DMS 273 (cell line): ENCODE measurements around the gene PDE6A.

Experiments used
- DNase-seq: peaks from one replicate; lab custom pipeline; 2025; ENCODE audit not compliant: unreplicated experiment; lab: John Stamatoyannopoulos, UW

PDE6A gene

DNA sequence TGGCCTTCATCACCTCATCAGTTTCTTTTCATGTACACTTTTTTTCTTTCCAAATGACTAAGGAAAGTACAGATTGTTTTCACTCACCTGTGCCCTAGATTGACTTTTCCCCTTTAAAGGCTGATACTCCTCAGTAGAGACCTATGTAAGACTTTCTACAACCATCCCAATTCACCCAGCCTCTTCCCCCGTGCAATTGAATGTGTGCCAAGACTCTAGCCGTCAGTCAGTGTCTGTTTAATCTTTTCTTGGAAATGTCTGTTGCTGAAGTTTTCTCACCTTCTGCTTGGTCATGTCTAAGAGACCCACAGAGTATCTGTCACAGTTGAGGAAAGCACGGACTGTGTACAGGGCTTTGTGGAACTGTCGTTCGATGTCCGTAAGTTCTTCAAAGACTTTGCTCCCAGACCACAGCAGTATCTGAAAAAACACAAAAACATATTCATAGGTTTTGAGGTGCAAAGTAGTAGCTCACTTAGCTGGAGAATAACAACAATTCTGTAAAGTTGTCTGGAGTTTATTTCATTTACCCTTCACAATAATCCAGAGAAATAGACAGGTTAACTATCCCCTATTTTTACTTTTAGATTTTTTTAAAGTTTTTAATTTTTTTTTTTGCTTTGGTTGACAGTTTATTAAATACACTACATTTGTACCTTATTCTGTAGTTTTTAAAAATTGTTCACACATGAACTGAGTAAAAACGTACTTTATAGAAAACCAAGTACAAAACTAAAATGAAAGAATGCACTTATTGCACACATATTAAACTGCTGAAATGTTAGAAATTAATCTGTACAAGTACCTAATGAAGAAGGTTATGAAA is 13.6 kb downstream of the PDE6A start:
- no peak for DNase-seq

DNA sequence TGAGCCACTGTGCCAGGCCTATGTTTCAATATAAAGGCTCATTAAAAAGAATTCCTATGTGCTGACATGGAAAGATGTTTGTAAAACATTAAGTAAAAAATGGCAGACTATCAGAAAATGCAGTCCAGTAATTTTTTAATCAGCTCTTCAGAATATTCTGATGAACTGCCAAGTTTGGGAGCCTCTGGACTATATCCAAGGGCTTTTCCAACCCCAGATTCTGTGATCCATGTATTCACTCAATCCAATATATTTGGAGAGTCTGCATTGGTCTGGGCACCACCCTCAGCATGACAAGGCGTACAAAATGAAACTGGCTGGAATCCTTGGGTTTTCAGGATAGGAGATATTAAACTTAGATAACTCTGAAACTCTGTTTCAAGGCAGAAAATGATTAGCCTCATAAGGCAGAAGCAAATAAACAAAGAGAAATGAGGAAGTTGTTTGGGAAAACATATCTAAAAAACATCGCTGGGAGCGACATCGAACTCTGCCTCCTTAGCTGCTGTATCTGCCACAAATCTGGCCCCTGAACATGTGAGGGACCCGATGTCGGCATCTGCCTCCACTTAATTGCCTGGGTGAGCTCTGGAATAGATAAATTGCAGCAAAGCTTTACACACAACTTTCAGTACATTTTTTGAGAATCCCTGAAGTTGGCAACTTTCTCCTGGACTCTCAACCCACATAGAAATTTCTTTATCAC is 14.4 kb downstream of the PDE6A start:
- DNase-seq = no peak

DNA sequence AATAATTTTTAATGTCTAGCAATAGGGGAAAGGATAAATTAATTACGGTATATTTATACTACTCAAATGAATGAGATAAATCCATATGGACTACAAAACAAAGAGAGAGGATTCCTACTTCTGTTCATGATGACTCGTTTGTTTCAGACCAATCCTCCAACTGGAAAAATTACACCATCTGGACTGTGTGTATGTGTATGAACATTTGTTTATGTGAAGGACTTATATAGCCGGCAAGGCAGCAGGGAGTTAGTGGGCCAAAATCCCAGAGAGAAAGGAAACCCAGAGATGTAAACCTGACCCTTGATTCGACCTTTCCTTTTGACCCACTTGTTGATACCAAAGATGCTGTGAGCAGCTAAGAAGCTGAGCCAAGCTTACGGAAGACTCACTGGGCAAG is 20.1 kb downstream of the PDE6A start:
- no peak for DNase-seq

DNA sequence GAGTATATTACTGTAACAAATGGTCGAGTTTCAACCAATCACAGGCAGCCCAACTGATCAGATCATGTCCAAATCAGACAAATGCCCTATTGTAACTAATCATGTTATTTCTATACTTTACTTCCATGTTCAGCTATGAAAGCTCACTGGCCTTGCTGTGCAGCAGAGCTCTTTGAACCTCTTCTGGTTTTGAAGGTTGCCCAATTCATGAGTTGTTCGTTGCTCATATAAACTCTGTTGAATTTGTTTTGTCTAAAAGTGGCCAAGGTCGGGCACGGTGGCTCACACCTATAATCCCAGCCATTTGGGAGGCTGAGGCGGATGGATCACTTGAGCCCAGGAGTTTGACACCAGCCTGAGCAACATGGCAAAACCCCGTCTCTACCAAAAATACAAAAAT is 21.6 kb downstream of the PDE6A start:
- no peak for DNase-seq

DNA sequence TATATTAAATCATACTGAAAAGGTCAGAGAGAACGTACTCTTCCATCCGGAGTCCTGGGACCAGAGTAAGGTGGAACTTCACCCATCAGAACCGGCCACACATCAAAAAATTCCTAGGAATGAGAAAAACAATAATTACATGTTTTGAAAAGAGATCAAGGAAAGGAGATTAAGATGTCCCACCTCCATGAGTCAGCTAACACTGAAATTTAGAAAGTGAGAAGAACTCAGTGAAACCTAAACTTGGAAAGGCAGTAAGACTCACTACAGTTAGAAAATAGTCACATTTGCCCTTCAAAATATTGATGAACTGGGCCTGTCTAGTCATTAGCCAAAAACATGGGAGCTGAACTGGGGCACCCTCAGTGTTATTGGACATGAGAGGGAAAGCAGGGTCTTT is 23.0 kb downstream of the PDE6A start:
- DNase-seq = no peak

DNA sequence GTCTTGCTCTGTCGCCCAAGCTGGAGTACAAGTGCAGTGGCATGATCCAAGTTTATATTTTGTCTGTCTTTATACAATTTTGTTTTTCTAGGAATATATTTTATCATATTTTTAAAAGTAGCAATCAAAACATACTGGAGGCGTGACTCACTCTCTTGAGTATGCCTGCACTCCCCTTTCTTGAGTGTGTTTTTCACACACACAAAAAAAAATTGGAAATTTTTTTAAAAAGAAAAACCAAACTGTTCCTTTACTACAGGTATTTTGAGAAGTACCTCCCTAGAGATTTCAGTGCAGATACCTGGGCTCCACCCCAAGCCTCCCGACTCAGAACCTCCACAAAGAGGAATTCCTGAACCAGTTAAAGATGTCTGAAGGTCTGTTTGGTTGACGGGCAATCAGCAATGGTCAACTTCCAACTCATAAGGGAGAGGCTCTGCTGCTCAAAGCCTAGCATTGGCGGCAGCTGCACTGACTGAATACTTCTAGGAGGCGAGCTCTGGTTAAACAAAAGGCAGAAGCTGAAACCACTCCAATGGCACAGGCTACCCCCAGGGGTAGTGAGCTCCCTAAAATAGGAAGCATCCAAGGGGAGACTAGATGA is 27.4 kb downstream of the PDE6A start:
- DNase-seq = no peak

DNA sequence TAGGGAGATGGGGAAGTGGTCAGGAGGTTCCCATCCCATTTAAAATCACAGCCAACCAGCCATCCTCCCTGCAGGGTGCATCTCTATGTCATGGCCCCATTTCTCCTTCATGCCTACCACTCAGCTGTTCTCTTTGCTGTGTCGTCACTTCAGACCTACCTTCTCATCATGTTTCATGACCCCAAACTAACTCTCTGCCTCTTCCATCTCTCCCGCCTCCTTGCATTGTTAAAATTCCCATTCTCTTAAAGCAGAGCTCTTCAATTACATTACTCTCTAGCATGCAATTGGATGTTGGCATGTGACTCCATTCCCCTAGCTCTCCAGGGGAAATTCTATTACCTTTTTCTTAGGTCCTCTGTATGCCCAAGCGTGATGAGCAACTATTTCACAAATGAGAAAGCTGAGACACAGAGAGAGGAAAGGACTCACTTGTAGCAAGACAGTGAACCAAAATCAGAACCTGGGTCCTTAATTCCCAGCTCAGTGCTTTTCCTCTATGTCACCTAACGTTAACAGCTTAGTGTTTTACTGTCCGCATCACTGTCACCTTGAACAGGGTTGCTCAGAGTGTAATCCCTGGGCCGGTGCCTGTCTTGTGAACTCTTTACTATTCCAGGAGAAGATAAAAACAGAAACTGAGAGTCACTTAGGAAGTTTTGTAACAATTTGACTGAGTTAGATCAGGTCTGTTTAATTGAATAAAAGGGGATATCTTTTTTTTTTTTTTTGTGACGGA is 28.1 kb downstream of the PDE6A start:
- DNase-seq = no peak

DNA sequence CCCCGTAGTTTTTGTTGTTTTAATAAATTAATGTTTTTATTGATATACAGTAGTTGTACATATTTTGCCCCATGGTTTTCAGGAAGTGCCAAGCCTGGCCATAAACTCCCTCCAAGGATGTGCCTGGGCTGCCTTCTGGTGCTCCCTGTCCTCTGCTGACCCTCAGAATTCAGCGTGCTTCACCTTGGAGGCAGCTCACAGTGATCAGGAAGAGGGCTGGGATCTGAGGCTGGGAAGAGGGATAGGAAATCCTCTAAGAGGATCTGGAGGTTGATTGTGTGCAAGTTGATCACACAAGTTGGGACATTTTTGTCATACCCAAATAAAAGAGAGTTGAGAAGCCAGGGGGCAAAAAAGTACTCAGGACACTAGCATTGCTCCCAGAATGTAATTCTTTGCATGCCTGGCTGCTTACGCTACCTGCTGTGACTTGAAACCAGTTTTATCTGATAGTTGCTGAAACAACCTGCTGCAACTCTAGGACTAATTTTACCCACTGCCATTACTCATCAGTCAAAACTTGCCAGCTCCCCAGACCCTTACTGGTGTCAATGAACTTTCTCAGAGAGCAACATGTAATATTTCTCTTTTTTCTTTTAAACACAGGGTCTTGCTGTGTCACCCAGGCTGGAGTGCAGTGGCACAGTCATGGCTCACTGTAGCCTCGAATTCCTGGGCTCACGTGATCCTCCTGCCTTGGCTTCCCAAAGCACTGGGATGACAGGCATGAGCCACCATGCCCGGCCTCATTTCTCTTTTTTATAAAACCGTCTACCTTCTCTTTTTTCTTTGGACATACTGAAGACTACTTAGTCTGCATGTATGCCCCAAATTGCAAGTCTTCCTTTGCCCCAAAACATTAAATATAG is 29.0 kb downstream of the PDE6A start:
- DNase-seq = no peak

DNA sequence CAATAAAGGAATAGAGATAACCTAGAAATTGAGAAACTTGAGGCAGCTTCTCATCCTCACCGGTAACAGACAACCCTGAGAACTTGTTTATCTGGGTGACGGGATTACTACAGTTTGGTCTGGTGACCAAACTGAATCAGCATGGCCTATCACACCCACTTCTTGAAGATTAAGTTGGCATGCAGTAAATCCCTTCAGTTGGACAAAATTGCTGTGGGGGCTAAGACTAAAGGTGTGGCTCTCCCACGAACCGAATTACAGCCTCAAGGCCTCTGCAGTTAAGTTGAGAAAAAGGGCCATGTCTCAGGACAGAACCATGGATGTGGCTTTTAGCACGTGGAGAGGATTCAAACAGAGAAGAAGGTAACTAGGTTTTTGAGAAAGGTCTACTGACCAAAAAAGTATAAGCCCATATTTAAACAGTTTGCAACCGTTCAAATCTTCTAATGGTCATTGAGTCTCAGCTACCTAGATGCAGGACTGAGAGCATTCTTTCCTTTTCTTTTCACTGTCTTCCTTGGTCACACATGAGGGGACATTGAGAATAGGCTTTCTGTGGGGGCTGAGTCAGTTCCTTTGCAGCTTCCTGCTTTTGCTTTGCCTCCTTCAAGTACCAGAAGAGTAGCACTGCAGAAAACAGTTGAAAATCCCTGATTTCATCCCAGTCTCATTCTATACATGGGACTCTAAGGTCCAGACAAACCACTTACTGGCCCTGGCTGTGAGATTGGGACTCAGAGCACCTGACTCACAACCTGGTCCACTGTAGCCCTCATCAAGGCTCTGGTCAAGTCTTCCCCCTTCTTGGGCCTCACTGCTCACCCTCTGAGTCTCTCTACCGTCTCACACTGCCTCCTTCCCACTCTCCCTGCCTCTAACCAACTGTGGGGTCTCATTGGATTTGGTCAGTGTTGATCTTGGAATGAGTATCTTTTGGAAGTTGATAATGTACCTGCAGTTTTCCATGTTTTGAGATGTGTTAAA is 30.9 kb downstream of the PDE6A start:
- DNase-seq = no peak

DNA sequence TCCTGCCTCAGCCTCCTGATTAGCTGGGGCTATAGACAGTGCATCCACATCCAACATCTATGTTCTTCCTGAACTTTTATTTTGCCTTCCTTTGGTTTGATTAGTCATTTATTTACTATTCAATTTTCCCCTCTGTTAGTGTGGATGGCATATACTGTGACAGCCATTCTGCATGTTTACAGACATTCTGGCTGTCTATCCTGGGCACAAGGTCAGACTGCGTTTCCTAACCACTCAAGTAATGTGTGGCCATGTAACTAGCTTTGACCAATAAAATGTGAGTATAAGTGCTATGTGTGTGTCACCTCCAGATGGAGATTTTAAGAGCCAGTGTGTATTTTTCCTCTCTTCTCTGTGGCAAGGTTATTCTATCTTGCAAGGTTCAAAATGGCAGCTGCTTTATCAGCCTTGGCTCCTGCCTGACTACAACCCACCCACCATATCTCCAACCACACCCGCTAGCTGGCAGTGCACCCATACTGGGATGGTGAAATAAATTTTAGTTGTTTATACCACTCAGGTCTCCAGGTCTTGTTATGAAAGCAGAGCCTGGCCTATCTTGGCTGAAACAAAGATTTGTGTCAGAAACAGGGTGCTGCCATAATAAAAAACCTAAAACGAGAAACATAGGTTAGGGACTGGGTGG is 32.2 kb downstream of the PDE6A start:
- DNase-seq = no peak

DNA sequence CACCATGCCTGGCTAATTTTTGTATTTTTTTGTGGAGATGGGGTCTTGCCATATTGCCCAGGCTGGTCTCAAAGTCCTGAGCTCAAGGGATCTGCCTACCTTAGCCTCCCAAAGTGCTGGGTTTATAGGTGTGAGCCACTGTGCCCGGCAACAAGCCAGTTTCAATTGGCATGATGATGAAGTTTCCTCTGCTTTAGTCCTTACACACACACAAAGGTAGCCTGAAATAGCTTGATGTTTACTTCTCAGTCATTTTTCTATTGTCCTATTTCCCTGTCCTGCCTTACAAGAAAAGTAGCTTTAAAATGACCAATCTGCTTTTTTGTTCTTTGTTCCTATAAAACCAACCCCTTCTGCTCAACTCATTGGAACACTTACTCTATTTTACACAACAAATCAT is 33.6 kb downstream of the PDE6A start:
- no peak for DNase-seq

DNA sequence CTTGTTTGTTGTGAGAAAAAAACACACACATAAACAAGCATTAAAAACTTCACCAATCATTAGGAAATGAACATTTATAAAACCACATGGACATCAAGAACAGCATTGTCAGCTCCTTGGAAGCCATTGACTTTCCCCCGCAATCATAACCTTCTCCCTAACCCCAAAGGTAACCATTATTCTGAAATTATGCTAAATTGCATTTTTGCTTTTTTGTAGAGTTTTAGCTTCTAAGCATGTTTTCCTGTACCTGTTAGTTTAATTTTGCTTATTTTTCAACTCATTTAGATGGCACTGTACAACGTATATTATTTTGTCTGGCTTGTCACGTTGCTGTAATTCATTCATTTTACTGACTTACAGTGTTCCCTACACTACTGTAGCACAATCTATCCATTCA is 36.8 kb downstream of the PDE6A start:
- no peak for DNase-seq

DNA sequence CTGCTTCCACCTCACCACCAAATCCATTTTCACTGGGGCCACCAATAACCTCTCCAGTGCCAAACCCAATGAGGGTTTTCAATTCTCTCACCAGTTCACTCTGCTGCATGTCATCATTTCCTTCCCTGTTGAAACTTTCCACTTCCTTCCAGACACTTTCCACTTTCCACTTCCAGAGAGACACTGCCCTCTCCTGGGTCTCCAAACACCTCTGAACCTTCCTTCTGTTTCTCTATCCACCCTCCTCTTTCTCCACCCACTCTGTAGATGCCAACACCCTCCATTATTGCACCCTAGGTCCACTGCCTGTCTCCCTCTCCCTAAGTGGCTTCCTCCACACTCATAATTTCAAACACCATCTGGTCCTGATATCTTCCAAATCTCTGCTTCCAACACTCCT is 39.6 kb downstream of the PDE6A start:
- DNase-seq = no peak

DNA sequence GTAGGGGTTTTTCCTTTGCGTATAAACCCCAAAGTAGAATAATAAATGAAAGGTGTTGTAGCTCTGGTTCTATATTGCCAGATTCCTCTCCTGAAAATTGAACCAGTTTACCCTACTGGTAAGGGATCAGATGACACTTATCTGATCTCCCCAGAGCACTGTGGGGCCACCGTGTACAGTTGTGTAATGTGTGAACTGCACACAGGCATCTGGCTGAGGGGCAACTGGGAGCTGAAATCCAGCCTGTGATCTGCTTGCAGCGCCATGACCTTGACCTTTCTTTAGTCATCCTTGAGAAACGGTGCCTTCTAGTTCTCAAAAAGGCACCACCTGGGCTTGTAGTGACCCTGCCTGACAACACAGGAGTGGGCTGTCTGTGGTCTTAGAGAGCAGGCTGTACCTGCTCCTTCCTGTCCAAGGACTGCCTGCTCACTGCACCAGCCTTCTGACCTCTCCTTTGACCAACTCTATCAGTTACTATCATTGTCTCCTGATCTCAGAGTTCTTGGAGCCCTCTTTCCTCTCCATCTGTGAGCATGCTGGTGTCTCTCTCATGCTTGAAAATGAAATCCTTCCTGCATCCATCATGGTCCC is 40.2 kb downstream of the PDE6A start:
- DNase-seq = peak; percentile 25

DNA sequence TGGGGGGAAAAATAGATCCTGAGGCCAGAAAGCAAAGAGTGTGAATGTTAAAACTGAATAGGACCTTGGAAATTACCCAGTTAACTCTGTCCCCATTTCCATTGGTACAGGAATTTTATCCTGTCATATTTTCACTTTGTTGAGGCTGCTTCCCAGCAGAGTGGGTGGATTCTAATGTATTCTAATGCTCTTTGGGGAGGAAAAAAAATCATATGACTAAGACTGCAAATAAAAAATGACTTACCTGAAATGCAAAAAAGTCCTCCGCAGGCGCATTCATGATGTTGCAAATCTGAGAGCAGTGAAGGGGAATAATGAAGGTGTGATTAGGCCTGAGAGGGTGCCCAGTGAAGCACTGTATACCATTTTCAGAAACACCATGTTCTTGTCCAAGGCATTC is 41.2 kb downstream of the PDE6A start:
- DNase-seq = no peak

DNA sequence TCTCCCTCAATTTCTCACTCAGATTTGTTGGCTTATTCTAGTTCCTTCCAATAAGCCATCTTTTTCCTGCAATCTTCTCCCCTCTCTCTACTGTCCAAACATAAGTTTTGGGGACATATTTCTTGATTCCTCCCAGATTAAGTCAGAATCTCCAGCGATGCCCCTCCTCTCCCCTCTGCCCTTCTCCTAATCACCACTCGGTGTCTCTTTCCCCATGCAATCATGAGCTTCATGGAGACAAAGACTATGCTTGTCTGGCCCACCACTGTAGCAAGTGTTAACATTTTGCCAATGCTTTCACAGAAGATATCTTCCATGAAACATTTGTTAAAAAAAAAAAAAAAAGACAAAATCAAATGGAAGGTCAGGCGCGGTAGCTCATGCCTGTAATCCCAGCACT is 42.4 kb downstream of the PDE6A start:
- no peak for DNase-seq

DNA sequence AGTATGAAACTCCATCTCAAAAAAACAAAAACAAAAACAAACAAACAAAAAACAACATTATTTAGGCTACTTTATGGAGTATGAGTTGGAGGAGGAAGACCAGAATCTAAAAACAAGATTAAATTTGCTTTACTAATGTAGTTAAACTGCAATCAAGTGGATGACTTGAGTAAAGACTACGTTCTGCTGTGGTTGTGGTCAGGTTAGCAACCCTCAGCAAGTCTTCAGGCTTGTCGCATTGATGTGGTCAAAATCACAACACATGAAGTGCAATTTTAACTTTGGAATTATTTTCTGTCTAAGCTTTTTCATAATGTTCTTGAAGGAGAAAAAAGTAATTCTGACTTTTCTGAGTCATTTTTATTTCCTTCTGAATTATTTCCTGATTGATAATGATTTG is 43.1 kb downstream of the PDE6A start:
- no peak for DNase-seq

DNA sequence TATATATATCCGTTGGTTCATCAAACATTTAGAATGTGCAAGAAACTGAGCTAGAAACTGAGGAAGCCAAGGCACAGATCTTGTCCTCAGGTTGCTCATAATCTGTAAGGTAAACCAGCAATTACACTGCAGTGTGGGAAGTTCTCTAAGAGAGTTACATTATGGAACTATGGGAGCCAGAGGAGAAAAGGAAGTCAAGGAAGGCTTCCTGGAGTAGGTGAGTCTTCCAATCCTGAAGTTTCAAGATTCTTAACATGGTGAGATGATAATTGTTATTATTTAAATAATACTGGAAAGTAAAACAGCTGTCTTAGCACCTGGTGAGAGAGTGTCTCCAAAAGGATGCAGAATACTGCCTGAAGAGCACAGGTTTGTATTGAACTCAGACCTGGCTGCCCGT is 44.2 kb downstream of the PDE6A start:
- no peak for DNase-seq

DNA sequence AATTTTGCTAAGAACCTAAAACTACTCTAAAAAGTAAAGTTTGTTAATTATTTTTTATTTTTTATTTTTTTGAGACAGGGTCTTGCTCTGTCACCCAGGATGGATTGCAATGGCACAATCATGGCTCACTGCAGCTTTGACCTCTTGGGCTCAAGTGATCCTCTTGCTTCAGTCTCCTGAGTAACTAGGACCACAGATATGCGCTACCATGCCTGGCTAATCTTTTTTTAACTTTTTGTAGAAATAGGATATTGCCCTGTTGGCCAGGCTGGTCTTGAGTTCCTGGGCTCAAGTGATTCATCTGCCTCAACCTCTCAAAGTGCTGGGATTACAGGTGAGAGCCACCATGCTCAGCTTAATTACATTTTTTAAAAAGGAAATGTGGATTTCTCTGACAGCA is 45.8 kb downstream of the PDE6A start:
- DNase-seq = no peak
